Brain microvascular endothelial cell (primary cell): ENCODE measurements around the gene ANP32B.
A peak's percentile ranks its signal among the peaks of the same experiment; 100 is the strongest.

Source experiments
- DNase-seq: peaks from one replicate; pipeline ENCODE4 v3.0.0-alpha.2; 2020
- H3K27ac ChIP-seq: fragments of 250-450 bp; sonication (Bioruptor Pico); 2 replicates; pipeline ENCODE4 v1.5.1; 2020; ENCODE audit warnings: mild to moderate bottlenecking, moderate library complexity
- H3K27me3 ChIP-seq: fragments of 250-450 bp; sonication (Bioruptor Pico); replicated peaks from 2 replicates; pipeline ENCODE4 v1.5.1; 2020; ENCODE audit warnings: mild to moderate bottlenecking
- H3K36me3 ChIP-seq: fragments of 250-450 bp; sonication (Bioruptor Pico); replicated peaks from 2 replicates; pipeline ENCODE4 v1.5.1; 2020; ENCODE audit warnings: mild to moderate bottlenecking
- H3K4me3 ChIP-seq: 2 replicates; pipeline ENCODE4 v1.5.1; 2011; ENCODE audit warnings: low read depth, mild to moderate bottlenecking, control low read depth, low read length, moderate library complexity
- in situ Hi-C: cut with HindIII; loops from 2 replicates; pipeline ENCODE4 v1.10.0; 2017; ENCODE audit warnings: low sequenced_read_pairs, low pct_ligation_motif_present
- TF ChIP-seq, protein P1 (sequence below): IDR thresholded peaks from 2 replicates; pipeline ENCODE4 v1.5.1; 2011; ENCODE audit warnings: low read depth, mild to moderate bottlenecking, moderate library complexity, low read length, control low read depth, inconsistent platforms; ENCODE audit errors: missing control alignments

The ANP32B gene

DNA sequence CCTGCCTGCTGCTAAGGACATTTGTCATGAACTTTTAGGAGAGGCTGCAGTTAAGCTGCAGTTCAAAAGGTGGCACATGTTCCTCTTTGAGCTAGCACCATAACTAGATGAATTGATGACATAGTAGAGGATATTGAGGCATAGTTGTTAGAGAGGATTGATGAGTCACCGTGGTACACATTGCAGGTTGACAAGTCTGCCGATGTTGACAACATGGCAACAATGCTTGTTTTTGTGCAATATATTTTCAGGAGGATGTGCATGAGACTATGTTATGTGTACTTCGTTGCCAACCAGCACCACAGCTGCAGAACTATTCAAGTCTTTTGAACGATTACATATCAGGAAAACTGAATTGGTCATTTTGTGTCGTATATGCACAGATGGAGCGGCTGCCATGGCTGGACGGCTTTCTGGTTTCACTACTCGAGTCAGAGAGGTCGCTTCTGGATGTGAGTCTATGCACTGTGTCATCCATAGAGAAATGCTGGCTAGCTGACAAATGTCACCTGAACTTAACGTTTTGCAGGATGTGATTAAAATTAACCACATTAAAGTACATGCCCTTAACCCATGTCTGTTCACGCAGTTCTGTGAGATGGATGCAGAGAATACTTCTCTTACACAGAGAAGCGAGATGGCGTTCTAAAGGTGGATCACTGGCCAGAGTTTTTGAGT lies 24.2 kb downstream of the ANP32B start:
- no peak overlapping the region for H3K4me3 ChIP-seq
- no peak for DNase-seq
- in situ Hi-C loops = no loop called here
- peaks cover 48% of the 10 kb centered on the region for H3K36me3 ChIP-seq
- H3K27me3 ChIP-seq = no peaks in the 10 kb centered on the region
- H3K27ac ChIP-seq = no peak overlapping the region
- TF ChIP-seq, protein P1, sequence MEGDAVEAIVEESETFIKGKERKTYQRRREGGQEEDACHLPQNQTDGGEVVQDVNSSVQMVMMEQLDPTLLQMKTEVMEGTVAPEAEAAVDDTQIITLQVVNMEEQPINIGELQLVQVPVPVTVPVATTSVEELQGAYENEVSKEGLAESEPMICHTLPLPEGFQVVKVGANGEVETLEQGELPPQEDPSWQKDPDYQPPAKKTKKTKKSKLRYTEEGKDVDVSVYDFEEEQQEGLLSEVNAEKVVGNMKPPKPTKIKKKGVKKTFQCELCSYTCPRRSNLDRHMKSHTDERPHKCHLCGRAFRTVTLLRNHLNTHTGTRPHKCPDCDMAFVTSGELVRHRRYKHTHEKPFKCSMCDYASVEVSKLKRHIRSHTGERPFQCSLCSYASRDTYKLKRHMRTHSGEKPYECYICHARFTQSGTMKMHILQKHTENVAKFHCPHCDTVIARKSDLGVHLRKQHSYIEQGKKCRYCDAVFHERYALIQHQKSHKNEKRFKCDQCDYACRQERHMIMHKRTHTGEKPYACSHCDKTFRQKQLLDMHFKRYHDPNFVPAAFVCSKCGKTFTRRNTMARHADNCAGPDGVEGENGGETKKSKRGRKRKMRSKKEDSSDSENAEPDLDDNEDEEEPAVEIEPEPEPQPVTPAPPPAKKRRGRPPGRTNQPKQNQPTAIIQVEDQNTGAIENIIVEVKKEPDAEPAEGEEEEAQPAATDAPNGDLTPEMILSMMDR = no peak

DNA sequence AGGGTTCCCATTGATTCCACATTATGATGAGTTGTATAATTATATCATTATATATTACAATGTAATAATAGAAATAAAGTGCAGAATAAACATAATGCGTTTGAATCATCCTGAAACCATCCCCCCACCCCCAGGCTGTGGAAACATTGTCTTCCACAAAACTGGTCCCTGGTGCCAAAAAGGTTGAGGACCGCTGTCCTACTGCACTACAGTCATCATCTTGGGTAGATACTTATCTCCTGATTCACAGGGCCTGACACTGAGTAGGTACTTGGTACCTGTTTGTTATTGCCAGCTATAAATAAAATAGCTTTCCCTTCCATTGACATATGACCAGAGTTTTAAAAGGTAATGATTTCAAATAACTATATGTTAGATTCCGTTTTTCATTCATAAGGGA lies 25.6 kb downstream of the ANP32B start:
- Histone ChIP-seq H3K27me3 (no peaks in the 10 kb centered on the region), H3K4me3 (no peak overlapping the region), H3K36me3 (peaks cover 59% of the 10 kb centered on the region), H3K27ac (no peak overlapping the region)
- DNase-seq = no peak
- in situ Hi-C loops = no loop called here
- TF ChIP-seq, protein P1 = no peak

DNA sequence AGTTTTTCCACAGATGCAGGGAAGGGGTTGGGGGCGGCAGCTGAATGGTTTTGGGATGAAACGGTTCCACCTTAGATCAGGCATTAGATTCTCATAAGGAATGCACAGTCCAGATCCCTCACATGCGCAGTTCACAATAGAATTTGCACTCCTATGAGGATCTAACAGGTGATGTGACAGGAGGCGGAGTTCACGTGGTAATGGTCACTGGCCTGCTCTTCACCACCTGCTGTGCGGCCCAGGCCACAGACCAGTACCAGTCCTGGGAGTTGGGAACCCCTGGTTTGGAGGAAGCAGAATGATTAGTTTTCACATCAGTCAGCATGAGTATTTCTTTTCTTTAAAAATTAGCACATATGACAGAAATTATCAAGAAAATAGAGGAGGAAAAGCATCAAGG lies 26.3 kb downstream of the ANP32B start:
- no peak for DNase-seq
- Histone ChIP-seq H3K27ac (peak overlapping the region; percentile 25), H3K4me3 (no peak overlapping the region), H3K27me3 (no peaks in the 10 kb centered on the region), H3K36me3 (peaks cover 66% of the 10 kb centered on the region)
- in situ Hi-C loops = no loop called here
- TF ChIP-seq, protein P1 = no peak

DNA sequence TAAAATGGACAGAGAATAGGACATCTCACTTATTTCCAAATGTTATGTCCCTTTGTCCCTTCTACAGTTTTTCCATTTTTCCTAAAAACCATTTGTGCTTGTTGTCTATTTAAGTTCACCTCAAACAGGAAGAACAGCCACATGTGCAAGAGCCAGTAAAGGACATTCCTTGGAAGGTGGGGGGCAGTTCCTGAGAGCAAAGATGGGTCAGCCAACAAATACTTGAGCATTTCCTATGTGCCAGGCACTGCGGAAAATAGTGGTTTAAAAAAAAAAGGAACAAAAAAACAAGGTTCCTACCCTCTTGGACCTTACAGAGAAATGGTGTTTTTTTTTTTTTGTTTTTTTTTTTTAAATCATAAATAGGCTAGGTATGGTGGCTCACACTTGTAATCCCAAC lies 26.8 kb downstream of the ANP32B start:
- peaks cover 69% of the 10 kb centered on the region for H3K36me3 ChIP-seq
- peak; percentile 59 for DNase-seq
- no peaks in the 10 kb centered on the region for H3K27me3 ChIP-seq
- TF ChIP-seq, protein P1 = no peak
- H3K27ac ChIP-seq = peak overlapping the region; percentile 59
- no peak overlapping the region for H3K4me3 ChIP-seq
- in situ Hi-C loops = no loop called here

DNA sequence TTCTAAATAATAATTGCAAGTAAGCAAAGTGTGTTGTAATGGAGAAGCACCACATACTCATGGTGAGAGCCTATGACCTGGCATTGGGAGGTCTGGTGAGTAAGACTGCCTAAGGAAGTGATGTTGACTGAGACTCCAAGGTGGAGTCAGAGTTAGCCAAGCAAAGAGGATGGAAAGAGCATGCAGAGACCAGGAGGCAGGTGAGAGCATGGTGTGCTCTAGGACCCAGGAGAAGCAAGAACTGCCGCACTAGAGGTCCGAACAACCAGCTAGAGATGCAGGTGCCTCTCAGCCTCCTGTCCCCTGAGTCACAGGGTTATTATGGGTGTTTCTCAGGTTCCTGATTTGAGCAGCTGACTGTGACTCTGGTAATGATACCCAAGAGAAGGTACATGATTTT lies 27.3 kb downstream of the ANP32B start:
- TF ChIP-seq, protein P1 = no peak
- H3K36me3 ChIP-seq = peaks cover 67% of the 10 kb centered on the region
- DNase-seq = peak; percentile 43

DNA sequence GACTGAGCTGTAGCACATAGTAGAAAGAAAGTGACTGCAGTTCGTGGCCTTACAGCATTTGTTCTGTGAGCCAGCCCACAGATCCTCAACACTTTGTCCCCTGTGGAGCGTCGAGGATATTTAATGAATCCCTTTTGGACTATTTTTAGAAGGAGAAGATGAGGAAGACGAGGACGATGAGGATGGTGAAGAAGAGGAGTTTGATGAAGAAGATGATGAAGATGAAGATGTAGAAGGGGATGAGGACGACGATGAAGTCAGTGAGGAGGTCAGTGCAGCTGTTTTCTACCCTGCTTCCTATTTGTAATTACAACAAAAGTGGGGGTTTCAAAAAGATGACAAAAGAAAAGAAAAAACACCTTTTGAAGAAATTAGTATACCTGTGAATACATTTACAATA lies 28.0 kb downstream of the ANP32B start:
- H3K27me3 ChIP-seq = no peaks in the 10 kb centered on the region
- in situ Hi-C loops = no loop called here
- no peak overlapping the region for H3K27ac ChIP-seq
- no peak overlapping the region for H3K4me3 ChIP-seq
- no peak for DNase-seq
- TF ChIP-seq, protein P1 = no peak
- peaks cover 66% of the 10 kb centered on the region for H3K36me3 ChIP-seq

More for the DNA sequence above, 27.3 kb downstream of the ANP32B start:
- in situ Hi-C loops = no loop called here
- Histone ChIP-seq H3K27me3 (no peaks in the 10 kb centered on the region), H3K27ac (peak overlapping the region; percentile 59), H3K4me3 (no peak overlapping the region)
